GM21723 (cell line): ENCODE measurements around the gene G6PC3.

Experiments used
- ATAC-seq: cut with Tn5 transposase; IDR thresholded peaks from one replicate; pipeline ENCODE4 v1.9.1; 2021; ENCODE audit warnings: mild to moderate bottlenecking, moderate library complexity; ENCODE audit not compliant: unreplicated experiment

Gene G6PC3

DNA sequence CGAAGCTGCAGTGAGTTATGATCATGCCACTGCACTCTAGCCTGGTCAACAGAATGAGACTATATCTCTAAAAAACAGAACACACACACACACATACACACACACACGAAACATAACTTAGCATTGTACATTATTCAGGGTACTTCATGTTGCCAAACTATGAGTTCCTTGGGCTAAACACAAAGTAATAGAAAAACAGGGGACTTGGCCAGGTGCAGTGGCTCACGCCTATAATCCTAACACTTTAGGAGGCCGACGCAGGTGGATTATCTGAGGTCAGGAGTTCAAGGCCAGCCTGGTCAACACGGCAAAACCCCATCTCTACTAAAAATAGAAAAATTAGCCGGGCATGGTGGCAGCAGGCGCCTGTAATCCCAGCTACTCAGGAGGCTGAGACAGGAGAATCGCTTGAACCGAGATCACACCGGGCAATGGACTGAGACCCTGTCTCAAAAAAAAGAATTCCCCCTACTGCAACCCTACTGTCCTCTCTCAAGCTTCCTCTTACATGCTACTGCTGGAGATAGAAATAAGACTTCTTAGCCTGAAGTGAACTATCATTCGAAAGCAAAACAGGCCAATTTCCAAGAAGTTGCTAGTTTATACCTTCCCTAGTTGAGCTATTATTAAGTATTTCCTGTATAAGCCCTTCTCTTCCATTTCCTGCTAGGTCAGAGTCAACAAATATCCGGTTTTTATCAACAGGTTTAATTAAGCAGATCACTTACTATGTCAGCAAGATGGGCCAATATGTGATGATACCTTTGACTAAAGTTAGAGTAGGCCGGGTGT is 11.2 kb upstream of the G6PC3 start:
- ATAC-seq = no peak

DNA sequence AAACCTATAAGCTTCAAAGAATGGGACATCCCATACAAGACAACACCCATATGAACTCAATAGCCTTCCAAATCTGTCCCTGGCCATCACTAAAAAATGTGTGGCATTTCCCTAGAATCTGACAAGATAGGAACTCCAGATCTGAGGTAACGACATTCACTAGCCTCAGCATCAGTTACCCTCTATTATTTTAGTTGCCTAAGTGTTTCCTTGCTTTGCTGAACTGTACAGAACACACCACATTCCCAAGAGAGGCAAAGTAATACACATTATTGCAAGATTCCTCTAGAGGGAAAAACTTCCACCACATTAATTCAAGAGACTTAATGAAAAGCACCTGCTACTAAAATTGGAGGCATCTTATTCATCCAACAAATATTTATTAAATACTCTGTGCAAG is 9.1 kb upstream of the G6PC3 start:
- ATAC-seq = no peak

DNA sequence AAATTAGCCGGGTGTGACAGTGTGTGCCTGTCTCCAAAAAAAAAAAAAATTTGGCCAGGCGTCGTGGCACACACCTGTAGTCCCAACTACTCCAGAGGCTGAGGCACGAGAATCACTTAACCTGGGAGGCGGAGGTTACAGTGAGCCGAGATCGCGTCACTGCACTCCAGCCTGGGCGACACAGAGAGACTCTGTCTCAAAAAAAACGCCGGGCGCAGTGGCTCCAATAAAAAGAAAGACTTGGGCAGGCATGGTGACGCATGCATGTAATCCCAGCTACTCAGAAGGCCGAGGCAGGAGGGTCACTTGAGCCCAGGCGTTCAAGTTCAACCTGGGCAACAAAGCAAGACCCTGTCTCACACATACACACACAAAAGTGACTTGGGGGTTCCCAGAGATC is 7.7 kb upstream of the G6PC3 start:
- no peak for ATAC-seq

DNA sequence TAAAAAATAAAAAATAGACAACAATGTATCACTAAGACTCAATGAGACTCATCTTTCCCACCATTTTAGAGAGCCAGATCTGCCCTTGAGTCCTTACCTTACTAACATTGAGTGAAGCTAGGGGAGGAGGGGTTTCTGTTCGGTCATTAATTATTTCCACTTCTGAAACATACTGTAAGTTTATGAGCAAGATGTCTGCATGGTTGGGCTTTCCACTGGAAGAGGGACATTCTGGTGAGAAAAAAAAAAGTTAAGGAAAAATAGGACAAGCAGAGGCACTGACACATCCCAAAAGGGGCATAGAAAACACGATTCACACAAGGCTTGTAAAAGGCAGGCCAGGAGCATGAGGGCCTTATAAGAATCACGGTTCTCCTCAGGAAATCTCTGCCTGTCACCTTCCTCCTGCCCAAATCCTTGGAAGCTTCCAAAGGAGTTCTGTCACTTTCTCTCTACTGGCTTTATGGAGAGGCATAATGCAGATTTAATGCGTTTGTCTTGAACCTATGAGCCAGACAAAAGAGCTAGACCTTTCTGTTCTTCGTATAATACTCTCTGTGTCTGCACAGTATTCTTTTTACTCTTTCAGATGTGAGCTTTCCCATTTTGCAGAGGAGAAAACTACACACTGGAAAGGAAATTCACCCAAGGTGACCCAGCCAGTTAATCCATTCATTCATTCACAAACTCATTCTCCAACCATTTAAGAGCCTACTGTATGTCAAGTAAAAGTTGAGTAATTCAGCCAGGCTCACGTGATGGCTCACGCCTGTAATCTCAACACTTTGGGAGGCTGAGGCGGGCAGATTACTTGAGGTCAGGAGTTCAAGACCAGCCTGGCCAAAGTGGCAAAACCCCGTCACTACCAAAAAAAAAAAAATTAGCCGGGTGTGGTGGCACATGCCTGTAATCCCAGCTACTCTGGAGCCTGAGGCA is 6.6 kb upstream of the G6PC3 start:
- ATAC-seq = no peak

DNA sequence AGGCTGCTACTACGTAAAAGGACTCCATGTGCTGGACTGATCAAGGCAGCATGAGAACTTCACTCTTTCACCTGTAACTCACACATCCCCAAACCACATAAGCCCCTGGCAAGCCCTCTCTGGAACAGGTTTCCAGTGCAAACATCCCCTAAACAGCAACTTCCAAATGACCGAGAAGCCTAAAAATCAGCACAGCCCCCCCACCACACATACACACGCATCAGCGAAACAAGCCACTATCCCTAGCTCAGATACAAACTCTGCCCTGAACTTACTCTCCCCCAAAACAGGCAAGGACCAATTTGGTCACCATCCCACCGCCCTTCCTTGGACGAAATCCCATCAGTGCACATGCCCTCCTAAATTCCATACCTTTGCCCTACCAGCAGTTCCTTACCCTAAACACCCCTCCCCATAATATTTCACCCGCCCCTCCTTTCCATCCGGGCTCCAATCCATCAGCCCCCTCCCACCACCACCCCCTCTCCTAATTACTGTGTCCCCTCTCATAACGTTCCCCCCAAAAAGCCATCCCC is 4.8 kb upstream of the G6PC3 start:
- ATAC-seq = no peak

DNA sequence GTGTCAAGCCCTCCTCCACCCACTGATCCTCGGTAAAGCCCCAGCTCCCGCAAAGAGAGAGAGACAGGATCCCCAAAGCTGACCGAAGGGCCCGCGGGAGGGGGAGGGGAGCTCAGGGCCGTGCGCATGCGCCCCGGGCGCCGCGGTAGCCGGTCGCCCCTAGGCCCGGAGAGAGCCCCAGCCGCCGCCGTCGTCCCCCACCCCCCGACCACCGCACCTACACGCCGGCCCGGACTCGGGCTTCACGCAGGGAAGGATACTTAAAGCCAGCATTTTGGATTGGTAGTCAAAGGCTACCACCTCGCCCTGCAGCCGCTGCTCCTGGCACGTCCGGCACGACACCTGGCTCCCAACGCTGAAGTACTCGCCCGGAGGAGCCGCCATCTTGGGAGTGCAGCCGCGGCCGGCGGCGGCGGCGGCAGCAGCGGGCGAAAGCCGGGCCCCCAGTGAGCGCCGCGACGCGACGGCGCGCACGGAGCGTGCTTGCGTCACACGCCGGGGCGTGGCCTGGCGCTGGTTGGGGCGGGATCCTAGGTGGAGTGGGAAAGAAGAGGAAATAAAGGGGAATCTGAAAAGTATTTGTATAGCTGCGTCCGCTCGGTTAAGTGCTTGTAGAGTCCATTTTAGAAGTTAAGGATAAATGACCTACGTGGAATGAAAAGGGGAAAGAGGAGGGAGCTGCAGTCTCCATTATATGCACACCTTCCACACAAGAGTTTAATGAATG is 4.2 kb upstream of the G6PC3 start, which contains the start of gene LSM12:
LSM12 (minus strand) TSS at position 468 of the 727 bp plus-strand sequence; CDS start at position 384, 84 bp downstream.
- peak; percentile 44 for ATAC-seq

DNA sequence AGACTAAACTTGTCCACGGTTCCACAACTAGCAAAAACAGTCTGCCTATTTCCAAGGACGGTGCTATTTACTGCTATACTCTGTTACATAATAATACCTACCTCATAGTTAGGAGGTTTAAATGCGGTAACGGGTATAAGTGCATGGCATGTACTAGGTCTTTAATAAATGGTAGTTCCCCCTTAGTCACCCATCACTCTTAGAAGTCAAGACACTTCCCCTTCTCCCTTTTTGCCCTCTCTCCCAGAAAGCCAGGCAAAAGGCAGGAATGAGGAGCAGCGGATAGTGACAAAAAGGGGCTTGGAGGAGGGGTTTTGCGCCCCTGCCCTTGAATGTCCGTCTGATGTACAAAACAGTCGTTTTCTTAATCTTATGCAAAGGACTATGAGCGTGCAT is 3.0 kb upstream of the G6PC3 start:
- ATAC-seq = no peak

DNA sequence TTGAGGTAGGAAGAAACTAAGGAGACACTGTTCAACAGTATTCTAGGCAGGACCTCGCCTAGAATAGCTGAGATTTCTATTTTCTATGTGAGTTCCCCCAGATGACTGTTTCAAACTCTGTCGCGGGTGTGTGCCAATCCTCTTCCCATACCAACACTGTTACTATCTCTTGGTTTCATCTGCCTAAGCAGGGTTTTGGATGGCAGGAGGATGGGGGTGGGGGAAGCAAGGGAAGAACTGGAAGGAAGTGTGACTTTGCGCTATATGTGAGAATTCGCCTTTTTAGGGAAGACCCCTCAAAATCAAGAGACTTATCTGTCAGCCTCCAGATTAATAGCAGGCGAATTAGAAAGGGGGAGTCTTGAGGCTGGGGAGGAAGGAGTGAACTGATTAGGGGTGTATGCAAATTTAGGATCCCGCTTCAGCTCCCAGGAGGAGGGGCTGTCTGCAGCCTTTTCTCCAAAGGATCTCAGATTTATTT is 521 bp upstream of the G6PC3 start:
- ATAC-seq = no peak

DNA sequence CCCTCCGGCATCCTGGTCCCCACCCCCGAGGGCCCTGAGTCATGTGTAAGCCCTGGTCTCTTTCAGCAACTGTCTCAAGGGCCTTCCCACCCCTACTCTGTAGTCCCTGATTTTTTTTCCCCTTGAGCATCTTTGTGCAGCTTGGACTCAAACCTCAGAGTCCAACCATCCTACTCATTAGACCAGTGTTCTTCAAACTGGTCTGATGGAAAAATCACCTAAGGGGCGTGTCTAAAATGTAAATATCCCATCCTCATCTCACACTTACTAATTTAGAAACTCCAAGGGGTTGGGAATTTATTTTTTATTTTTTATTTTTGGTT is 624 bp downstream of the G6PC3 start:
- ATAC-seq = no peak

DNA sequence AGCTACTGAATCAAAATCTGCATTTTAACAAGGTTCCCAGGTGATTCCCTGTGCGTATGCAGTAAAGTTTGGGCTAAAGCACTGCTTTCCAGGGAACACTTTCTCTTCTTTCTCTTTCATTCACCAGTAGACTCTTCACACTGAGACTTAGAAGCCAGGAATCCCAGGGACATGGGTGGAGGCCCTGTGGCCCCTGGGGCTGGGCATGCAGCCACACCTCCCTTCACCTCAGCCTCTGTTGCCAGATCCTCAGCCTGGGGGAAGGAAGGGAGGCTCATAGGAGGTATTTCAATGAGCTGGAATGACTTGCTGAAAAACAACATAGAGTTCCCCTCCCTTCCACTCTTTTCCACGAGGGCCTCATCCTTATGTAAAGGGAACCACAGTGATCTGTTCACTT is 1.2 kb downstream of the G6PC3 start:
- no peak for ATAC-seq

DNA sequence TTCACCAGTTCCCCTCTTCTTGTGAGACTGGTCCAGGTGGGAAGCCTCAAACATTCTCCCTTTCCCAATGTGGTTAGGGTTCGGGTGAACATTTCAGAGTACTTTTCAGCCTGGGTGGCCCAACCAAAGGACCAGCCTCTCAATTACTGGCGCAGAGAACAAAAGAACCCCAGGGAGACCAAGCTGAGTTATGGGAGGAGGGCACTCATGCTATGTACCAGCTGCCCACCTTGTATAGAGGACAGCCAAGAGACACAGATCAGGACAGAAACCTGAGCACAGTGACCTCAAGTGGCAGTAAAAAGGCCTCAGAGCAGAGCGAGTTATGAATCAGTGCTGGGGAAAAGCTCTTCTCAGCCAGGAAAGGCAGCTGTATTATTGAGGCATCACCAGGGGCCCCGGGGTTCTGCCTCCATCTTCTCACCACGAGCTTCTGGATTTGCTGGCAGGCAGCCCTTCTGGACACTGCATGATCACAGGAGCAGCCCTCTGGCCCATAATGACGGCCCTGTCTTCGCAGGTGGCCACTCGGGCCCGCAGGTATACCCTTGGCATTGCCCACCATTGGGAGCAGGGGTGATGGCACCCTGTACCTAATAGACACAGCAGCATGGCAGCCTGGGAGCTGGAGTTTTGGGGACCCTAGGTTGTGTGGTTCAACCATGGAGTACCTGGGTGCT is 3.8 kb downstream of the G6PC3 start:
- no peak for ATAC-seq

DNA sequence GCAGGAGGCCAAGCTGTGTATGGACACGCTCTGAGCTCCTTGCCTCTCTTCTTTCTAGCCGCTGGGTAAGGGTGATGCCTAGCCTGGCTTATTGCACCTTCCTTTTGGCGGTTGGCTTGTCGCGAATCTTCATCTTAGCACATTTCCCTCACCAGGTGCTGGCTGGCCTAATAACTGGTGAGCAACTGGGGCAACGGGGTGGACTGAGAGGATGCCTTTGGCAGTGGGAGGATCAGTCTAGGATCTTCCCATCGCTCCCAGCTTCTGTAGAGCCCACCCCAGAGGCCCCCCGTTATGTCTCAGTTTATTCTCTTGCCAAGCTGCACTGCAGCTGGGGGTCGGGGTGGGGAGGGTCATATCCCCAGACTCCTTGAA is 4.4 kb downstream of the G6PC3 start:
- no peak for ATAC-seq

DNA sequence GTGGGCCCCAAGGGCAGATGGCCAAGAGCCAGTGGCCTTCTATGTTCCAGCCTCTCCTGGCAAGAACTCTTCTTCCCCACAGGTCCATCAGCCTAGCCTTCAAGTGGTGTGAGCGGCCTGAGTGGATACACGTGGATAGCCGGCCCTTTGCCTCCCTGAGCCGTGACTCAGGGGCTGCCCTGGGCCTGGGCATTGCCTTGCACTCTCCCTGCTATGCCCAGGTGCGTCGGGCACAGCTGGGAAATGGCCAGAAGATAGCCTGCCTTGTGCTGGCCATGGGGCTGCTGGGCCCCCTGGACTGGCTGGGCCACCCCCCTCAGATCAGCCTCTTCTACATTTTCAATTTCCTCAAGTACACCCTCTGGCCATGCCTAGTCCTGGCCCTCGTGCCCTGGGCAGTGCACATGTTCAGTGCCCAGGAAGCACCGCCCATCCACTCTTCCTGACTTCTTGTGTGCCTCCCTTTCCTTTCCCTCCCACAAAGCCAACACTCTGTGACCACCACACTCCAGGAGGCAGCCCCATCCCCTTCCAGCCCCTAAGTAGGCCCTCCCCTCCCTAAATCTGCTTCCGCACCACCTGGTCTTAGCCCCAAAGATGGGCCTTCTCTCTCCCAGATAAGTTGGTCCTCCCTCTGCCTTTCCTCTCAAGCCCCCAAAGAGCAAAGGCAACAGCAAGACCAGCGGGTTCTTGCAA is 5.2 kb downstream of the G6PC3 start:
- no peak for ATAC-seq

DNA sequence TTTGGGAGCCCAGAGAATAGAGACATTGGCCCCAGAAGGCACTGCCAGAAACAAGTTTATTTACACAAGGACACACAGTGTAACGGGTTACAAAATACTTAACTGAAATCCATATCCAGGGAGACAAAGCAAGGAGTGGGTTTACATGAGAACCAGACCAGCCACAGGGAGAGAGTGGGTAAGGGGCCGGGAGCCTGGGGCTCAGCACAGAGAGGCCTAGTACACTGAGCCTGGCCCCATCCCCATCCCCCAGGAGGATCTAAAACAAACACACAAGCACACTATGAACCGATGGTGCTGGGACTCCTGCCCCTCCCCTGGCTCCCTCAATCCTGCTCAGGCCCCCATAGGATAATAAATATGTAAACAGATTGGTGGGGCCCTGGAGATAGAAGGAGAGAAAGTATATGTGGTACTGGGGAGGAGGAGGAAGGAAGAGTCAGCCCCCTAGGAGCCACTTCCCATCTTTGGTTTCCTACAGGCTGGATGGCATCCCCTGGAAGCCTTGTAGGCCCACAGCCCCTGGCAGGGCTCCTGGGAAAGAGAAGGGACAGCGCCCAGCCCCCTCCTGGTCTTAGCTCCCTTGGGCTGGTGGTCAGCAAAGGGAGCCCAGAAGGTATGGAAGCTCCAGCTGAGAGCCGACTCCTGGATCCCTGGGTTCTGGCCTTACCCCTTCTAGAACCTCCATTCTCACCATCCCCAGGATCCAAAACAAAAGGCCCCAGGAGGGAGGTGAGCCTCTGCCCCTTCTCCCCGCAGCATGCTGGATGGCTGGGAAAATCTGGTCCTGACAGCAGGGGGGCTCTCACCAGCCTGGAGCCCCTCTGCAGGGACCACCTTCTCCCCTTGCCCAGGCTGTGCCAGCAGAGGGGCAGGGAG is 6.4 kb downstream of the G6PC3 start:
- ATAC-seq = no peak

DNA sequence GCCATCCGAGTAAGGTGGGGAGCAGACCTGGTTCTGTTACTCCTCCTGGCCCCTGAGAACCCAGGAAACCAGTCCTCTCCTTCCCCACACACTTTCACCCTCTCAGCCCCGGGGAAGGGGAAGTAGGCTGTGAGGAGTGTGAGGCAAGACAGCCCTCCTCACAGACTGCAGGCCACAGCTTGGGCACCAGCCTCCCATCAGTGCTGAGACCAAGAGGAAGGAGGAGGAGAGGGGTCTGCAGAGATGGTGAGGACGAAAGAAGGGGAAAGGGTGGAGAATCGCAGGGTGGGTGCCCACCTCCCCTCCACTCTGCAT is 7.0 kb downstream of the G6PC3 start:
- ATAC-seq = no peak

DNA sequence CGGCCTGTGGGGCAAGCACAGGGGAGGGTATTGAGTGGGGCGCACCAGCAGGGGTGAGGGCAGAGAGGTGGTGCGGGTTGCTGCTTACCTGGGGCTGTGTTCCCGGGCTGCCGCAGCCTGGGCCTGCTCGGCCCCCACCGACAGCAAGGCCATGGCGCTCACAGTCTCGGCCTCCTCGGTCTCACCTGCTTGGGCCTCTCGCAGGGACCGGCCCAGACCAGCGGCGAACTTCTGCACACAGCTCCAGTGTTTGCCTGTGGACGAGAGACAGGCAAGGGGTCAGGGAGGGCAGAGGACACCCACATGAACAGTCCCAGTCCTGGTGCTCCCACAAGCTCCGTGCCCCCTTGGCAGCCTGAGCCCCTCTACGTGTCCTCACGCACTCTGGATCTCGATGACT is 7.9 kb downstream of the G6PC3 start:
- ATAC-seq = no peak

DNA sequence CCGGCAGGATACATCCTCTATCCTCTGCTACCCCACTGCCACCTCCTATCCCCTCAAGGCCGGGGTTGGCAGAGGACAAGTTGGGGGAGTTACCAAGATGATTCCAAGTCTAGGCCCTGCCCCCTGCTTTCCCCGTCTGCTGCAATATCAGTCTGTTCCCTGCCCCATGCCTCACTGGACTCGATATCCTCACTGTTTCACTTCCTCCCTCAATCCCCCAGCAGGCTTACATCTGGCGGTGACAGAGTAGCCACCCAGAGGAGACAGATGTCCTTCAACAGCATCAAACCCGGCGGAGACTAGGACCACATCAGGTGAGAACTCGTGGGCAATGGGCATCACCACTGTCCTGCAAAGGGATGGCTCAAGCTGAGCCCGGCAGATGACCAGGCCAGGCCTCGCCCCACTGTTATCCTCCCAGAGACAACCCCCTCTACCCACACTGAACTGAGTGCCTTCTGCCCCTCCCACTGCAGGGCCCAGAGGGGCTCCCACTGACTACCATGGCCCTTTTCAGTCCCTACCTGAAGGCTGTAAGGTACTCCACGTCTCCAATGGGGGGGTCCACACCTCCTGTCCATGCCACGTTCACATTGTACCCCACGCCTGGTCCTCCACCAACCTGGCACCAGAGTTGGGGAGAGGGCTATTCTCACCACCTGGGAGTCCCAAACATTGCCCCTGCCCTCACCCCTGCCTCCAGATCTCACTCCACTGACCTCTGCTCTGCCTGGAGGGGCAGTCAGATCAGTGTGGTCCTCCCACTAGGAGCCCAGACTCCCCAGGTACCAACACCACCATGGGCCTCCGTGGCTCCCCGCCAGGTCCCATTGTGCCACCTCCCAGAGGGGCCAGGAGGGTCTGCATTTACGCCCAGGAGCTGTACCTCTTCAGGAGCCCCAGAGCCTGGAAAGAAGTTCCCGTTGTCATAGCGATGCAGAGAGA is 9.6 kb downstream of the G6PC3 start:
- ATAC-seq = no peak

DNA sequence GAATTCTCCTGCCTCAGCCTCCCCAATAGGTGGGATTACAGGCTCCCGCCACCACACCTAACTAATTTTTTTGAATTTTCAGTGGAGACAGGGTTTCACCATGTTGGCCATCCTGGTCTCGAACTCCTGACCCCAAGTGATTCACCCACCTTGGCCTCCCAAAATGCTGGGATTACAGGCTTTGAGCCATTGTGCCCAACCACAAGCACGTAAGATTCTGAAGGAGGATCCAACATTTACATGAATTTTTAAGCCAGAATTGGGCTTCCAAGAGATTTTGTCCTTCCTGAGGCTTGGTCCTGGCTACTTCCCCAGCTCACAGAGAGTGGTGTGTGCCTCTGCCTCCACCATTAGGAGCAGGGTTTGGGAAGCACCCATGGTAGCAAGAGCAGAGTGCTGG is 11.1 kb downstream of the G6PC3 start:
- ATAC-seq = no peak
